Gastroesophageal sphincter (tissue), 4 donors: ENCODE results near the gene CD84. TPM values are rescaled to one million over a fixed set of nuclear protein-coding genes. Genes with fewer than 3 reads are reported as not detected.
"Not testable (repeated sequence)": the region's sequence is repeated elsewhere in the genome, so short reads cannot be mapped to it uniquely, and the experiment has no call there.

Experiments
- ATAC-seq: fragments of 150-250 bp; one replicate; pipeline ENCODE4 v1.9.1; 2016; ENCODE audit warnings: mild to moderate bottlenecking, moderate library complexity
- H3K27ac ChIP-seq, 4 donors: fragments of 200-600 bp; sonication (generic) in 3 of 4; 1 replicate in 3 of 4; 2 replicates in 1 of 4; pipeline ENCODE4 v1.5.1; 2016 to 2019
- H3K27me3 ChIP-seq: fragments of 200-600 bp; sonication (generic); one replicate; pipeline ENCODE4 v1.5.1; 2019
- H3K36me3 ChIP-seq, 2 donors: fragments of 200-600 bp; sonication (generic); one replicate each; pipeline ENCODE4 v1.5.1; 2019; ENCODE audit warnings: control low read depth in 1 of 2
- H3K4me1 ChIP-seq, 3 donors: fragments of 200-600 bp; sonication (generic); 1 replicate in 2 of 3; 2 replicates in 1 of 3; pipeline ENCODE4 v1.5.1; 2016 to 2019; ENCODE audit warnings: control low read depth in 2 of 3
- H3K4me3 ChIP-seq, 2 donors: fragments of 200-600 bp; sonication (generic); one replicate each; pipeline ENCODE4 v1.5.1; 2019; ENCODE audit warnings: mild to moderate bottlenecking in 1 of 2, moderate library complexity in 1 of 2
- H3K9me3 ChIP-seq, 3 donors: fragments of 200-600 bp; sonication (generic); one replicate each; pipeline ENCODE4 v1.5.1; 2017 to 2019; ENCODE audit warnings: control low read depth in 2 of 3
- CTCF ChIP-seq, 4 experiments: fragments of 200-600 bp in 2 of 4; fragments of 450-650 bp in 2 of 4; sonication (generic) in 1 of 4; IDR thresholded peaks; one replicate each; pipeline ENCODE4 v1.5.1; 2017 to 2019; ENCODE audit warnings: antibody characterized with exemption in 4 of 4, mild to moderate bottlenecking in 2 of 4, moderate library complexity in 2 of 4
- EP300 ChIP-seq: sonication (generic); formaldehyde crosslinking; IDR thresholded peaks from one replicate; pipeline ENCODE4 v1.6.1; 2017; ENCODE audit warnings: antibody characterized with exemption, mild to moderate bottlenecking
- POLR2A ChIP-seq, 2 donors: fragments of 450-650 bp; IDR thresholded peaks; one replicate each; pipeline ENCODE4 v1.6.1; 2017; ENCODE audit warnings: antibody characterized with exemption in 2 of 2, mild to moderate bottlenecking in 2 of 2, moderate library complexity in 1 of 2
- POLR2AphosphoS5 ChIP-seq: sonication (generic); formaldehyde crosslinking; IDR thresholded peaks from one replicate; pipeline ENCODE4 v1.6.1; 2017; ENCODE audit warnings: antibody characterized with exemption
- WGBS, 2 donors: methylation state at CpG; one replicate each; pipeline ENCODE4 v1.1.5; 2018; ENCODE audit warnings: low coverage in 1 of 2; 5-methylcytosine and 5-hydroxymethylcytosine counted together
- total RNA-seq, 4 donors: library from RNA; depleted of rRNA; stranded (reverse); fragments of >200 nt; gene quantifications; one replicate each; pipeline ENCODE4 v1.1.0, GENCODE V29; 2016

Gene CD84
- total RNA-seq, 4 donors from 2014 or later, result 3.0 to 6.7 (median 4.3) TPM

GRCh38 chr1:160539684-160539989 is 39.7 kb downstream of the CD84 start:
- Histone ChIP-seq H3K27ac (no peak overlapping the region), H3K36me3 (no peaks in the 10 kb centered on the region), H3K9me3 (peaks cover 0 to 15% (median 0%) of the 10 kb centered on the region in 3 donors), H3K27me3 (no peaks in the 10 kb centered on the region), H3K4me1 (no peaks in the 10 kb centered on the region), H3K4me3 (no peak overlapping the region)
- no peak for TF ChIP-seq EP300
- TF ChIP-seq CTCF (IDR thresholded peaks at IDR 0.05), result no peak
- TF ChIP-seq POLR2A (IDR thresholded peaks at IDR 0.05), result no peak
- TF ChIP-seq POLR2AphosphoS5, result no peak
- 74 to 81% methylated on average over 3 to 6 of the region's 6 CpGs for WGBS, 2 donors
- ATAC-seq, result no peak

- Histone ChIP-seq H3K4me1 (no peaks in the 10 kb centered on the region), H3K36me3 (no peaks in the 10 kb centered on the region), H3K4me3 (no peak overlapping the region), H3K27me3 (no peaks in the 10 kb centered on the region), H3K27ac (no peak overlapping the region), H3K9me3 (peaks cover 0 to 20% (median 0%) of the 10 kb centered on the region in 3 donors)
- TF ChIP-seq EP300 (no peak), POLR2A (IDR thresholded peaks at IDR 0.05) (no peak)
- 73 to 81% methylated on average over 5 of the region's 5 CpGs for WGBS, 2 donors
- ATAC-seq, result no peak
Observed at GRCh38 chr1:160538985-160539651, 40.2 kb downstream of the CD84 start.

- Histone ChIP-seq H3K9me3 (peaks cover 0 to 25% (median 0%) of the 10 kb centered on the region in 3 donors), H3K4me1 (no peaks in the 10 kb centered on the region), H3K36me3 (no peaks in the 10 kb centered on the region), H3K4me3 (no peak overlapping the region), H3K27ac (no peak overlapping the region), H3K27me3 (no peaks in the 10 kb centered on the region)
- TF ChIP-seq POLR2AphosphoS5 (no peak), POLR2A (IDR thresholded peaks at IDR 0.05) (no peak), CTCF (IDR thresholded peaks at IDR 0.05) (no peak), EP300 (no peak)
- WGBS, 2 donors, result 78 to 94% methylated on average over 3 to 4 of the region's 8 CpGs
- ATAC-seq, result no peak
Observed at GRCh38 chr1:160537714-160538665, 41.3 kb downstream of the CD84 start.

- 64 to 66% methylated on average over 3 of the region's 3 CpGs for WGBS, 2 donors
- no peaks in the 10 kb centered on the region for H3K27me3 ChIP-seq
- H3K4me3 ChIP-seq, result no peak overlapping the region
- H3K9me3 ChIP-seq, result peaks cover 0 to 31% (median 0%) of the 10 kb centered on the region in 3 donors
- TF ChIP-seq POLR2A (IDR thresholded peaks at IDR 0.05), result no peak
- no peaks in the 10 kb centered on the region for H3K4me1 ChIP-seq
- no peak overlapping the region for H3K27ac ChIP-seq
- H3K36me3 ChIP-seq, result no peaks in the 10 kb centered on the region
- no peak for ATAC-seq
Observed at GRCh38 chr1:160534823-160535605, 44.3 kb downstream of the CD84 start.

GRCh38 chr1:160532557-160532813 is 46.8 kb downstream of the CD84 start:
- not testable (repeated sequence) for H3K36me3 ChIP-seq, ATAC-seq, H3K4me3 ChIP-seq, H3K27ac ChIP-seq, H3K4me1 ChIP-seq, H3K27me3 ChIP-seq
- peaks cover 0 to 31% (median 0%) of the 10 kb centered on the region in 3 donors for H3K9me3 ChIP-seq
- no CpG with 5 or more reads among the region's 5 CpGs for WGBS, 2 donors

- not testable (repeated sequence) for H3K4me1 ChIP-seq, H3K27ac ChIP-seq, H3K27me3 ChIP-seq, H3K36me3 ChIP-seq, H3K4me3 ChIP-seq, ATAC-seq
- peaks cover 0 to 31% (median 0%) of the 10 kb centered on the region in 3 donors for H3K9me3 ChIP-seq
- WGBS, 2 donors, result 100% methylated on average over 1 of the region's 29 CpGs; no CpG with 5 or more reads in 1 of the 2 donors
Observed at GRCh38 chr1:160531809-160532556, 47.3 kb downstream of the CD84 start.

GRCh38 chr1:160529401-160529952 is 49.8 kb downstream of the CD84 start:
- H3K4me1 ChIP-seq, ATAC-seq, H3K4me3 ChIP-seq, H3K27ac ChIP-seq, H3K27me3 ChIP-seq, H3K36me3 ChIP-seq: not testable (repeated sequence)
- H3K9me3 ChIP-seq, result peaks cover 0 to 23% (median 0%) of the 10 kb centered on the region in 3 donors
- WGBS, 2 donors, result no CpG with 5 or more reads among the region's 7 CpGs

- H3K4me1 ChIP-seq, ATAC-seq, H3K4me3 ChIP-seq, H3K27me3 ChIP-seq, H3K27ac ChIP-seq, H3K36me3 ChIP-seq: not testable (repeated sequence)
- 55 to 70% methylated on average over 2 of the region's 2 CpGs for WGBS, 2 donors
- H3K9me3 ChIP-seq, result peaks cover 0 to 10% (median 0%) of the 10 kb centered on the region in 3 donors
Observed at GRCh38 chr1:160523789-160524188, 55.5 kb downstream of the CD84 start.
